OCI-LY1 (cell line): Measurements from ENCODE around the gene CMIP.

Experiments
- H2AFZ ChIP-seq: fragments of 200-600 bp; sonication (generic), shearing (Covaris generic); 2 replicates; pipeline ENCODE4 v1.6.0; 2014; ENCODE audit warnings: antibody characterized with exemption, mild to moderate bottlenecking, low read length
- H3F3A ChIP-seq: fragments of 200-600 bp; sonication (generic), shearing (Covaris generic); 2 replicates; pipeline ENCODE4 v1.6.0; 2014; ENCODE audit warnings: mild to moderate bottlenecking, antibody characterized with exemption, low read length, moderate library complexity; ENCODE audit not compliant: insufficient read depth
- H3K27ac ChIP-seq: fragments of 200-600 bp; sonication (generic); 2 replicates; pipeline ENCODE4 v1.5.1; 2014; ENCODE audit warnings: low read length, mixed run types, mild to moderate bottlenecking, low read depth; ENCODE audit not compliant: poor library complexity, severe bottlenecking
- H3K27me3 ChIP-seq: fragments of 200-600 bp; sonication (generic); 2 replicates; pipeline ENCODE4 v1.6.0; 2014; ENCODE audit warnings: antibody characterized with exemption, mild to moderate bottlenecking, low read length, moderate library complexity; ENCODE audit not compliant: insufficient read depth
- H3K36me3 ChIP-seq: fragments of 200-600 bp; sonication (generic); 2 replicates; pipeline ENCODE4 v1.6.1; 2014; ENCODE audit warnings: mild to moderate bottlenecking, antibody characterized with exemption, low read length, moderate library complexity, mixed read lengths; ENCODE audit not compliant: insufficient read depth
- H3K4me1 ChIP-seq: fragments of 200-600 bp; sonication (generic); 2 replicates; pipeline ENCODE4 v1.5.1; 2014; ENCODE audit warnings: mild to moderate bottlenecking, low read length, moderate library complexity; ENCODE audit not compliant: insufficient read depth, severe bottlenecking
- H3K4me2 ChIP-seq: fragments of 200-600 bp; sonication (generic), shearing (Covaris generic); 2 replicates; pipeline ENCODE4 v1.6.1; 2014; ENCODE audit warnings: low read length
- H3K4me3 ChIP-seq: fragments of 200-600 bp; sonication (generic); 2 replicates; pipeline ENCODE4 v1.5.1; 2014; ENCODE audit warnings: low read length, low read depth, mild to moderate bottlenecking, mixed read lengths; ENCODE audit not compliant: poor library complexity, severe bottlenecking
- H3K79me2 ChIP-seq: fragments of 200-600 bp; shearing (Covaris generic); 2 replicates; pipeline ENCODE4 v1.6.1; 2016; ENCODE audit warnings: mixed run types, low read length, mixed read lengths; ENCODE audit not compliant: insufficient read depth
- H3K9ac ChIP-seq: fragments of 200-600 bp; sonication (generic), shearing (Covaris generic); 2 replicates; pipeline ENCODE4 v1.6.1; 2014; ENCODE audit warnings: mild to moderate bottlenecking, low read length, mixed read lengths
- H3K9me2 ChIP-seq: fragments of 200-600 bp; sonication (generic), shearing (Covaris generic); 2 replicates; pipeline ENCODE4 v1.6.1; 2014; ENCODE audit warnings: low read depth, mild to moderate bottlenecking, low read length, mixed read lengths
- H3K9me3 ChIP-seq: fragments of 200-600 bp; shearing (Covaris generic); 2 replicates; pipeline ENCODE4 v1.6.1; 2014; ENCODE audit warnings: low read length, mixed read lengths
- H4K20me1 ChIP-seq: fragments of 200-600 bp; sonication (generic), shearing (Covaris generic); 2 replicates; pipeline ENCODE4 v1.6.0; 2016; ENCODE audit warnings: mild to moderate bottlenecking, low read length; ENCODE audit not compliant: insufficient read depth
- CTCF ChIP-seq: fragments of 200-600 bp; sonication (generic), shearing (Covaris generic); IDR thresholded peaks from 2 replicates; pipeline ENCODE4 v1.5.1; 2017; ENCODE audit warnings: mild to moderate bottlenecking, antibody characterized with exemption, low read length, moderate library complexity, mixed read lengths
- EZH2 ChIP-seq: fragments of 200-600 bp; sonication (generic), shearing (Covaris generic); IDR thresholded peaks from 2 replicates; pipeline ENCODE4 v1.8.0; 2017; ENCODE audit warnings: borderline replicate concordance, mixed run types, mild to moderate bottlenecking, antibody characterized with exemption, low read length, moderate library complexity, mixed read lengths

CMIP gene

GRCh38 chr16:81550432-81550808, 105.8 kb downstream of the CMIP start:
- no peaks in the 10 kb centered on the region for H4K20me1 ChIP-seq
- peaks cover 15% of the 10 kb centered on the region for H3K4me1 ChIP-seq
- no peak overlapping the region for H2AFZ ChIP-seq
- no peaks in the 10 kb centered on the region for H3K9me3 ChIP-seq
- H3K27me3 ChIP-seq: no peaks in the 10 kb centered on the region
- H3K27ac ChIP-seq: no peak overlapping the region
- H3K4me3 ChIP-seq: no peak overlapping the region
- H3K36me3 ChIP-seq: no peaks in the 10 kb centered on the region
- H3K79me2 ChIP-seq: no peaks in the 10 kb centered on the region
- H3K4me2 ChIP-seq: no peak overlapping the region
- H3K9ac ChIP-seq: no peak overlapping the region
- no peaks in the 10 kb centered on the region for H3K9me2 ChIP-seq
- TF ChIP-seq EZH2 (no peak), CTCF (no peak)
- H3F3A ChIP-seq: no peaks in the 10 kb centered on the region

- Histone ChIP-seq H3K79me2 (no peaks in the 10 kb centered on the region), H3K27ac (no peak overlapping the region), H3K4me2 (no peak overlapping the region)
Measured at GRCh38 chr16:81551151-81551808, 106.7 kb downstream of the CMIP start.

GRCh38 chr16:81551821-81552304, 107.3 kb downstream of the CMIP start:
- H4K20me1 ChIP-seq: no peaks in the 10 kb centered on the region
- TF ChIP-seq EZH2 (no peak), CTCF (no peak)

More at GRCh38 chr16:81551151-81551808, 106.7 kb downstream of the CMIP start:
- Histone ChIP-seq H3K4me3 (no peak overlapping the region), H3K36me3 (no peaks in the 10 kb centered on the region), H3K27me3 (no peaks in the 10 kb centered on the region), H3F3A (no peaks in the 10 kb centered on the region), H3K9ac (no peak overlapping the region), H3K4me1 (peaks cover 15% of the 10 kb centered on the region), H4K20me1 (no peaks in the 10 kb centered on the region), H3K9me2 (no peaks in the 10 kb centered on the region), H3K9me3 (no peaks in the 10 kb centered on the region), H2AFZ (no peak overlapping the region)
- no peak for TF ChIP-seq CTCF
- no peak for TF ChIP-seq EZH2

More at GRCh38 chr16:81551821-81552304, 107.3 kb downstream of the CMIP start:
- H3K9me3 ChIP-seq: no peaks in the 10 kb centered on the region
- no peak overlapping the region for H3K9ac ChIP-seq
- H3K4me2 ChIP-seq: no peak overlapping the region
- H3K27me3 ChIP-seq: no peaks in the 10 kb centered on the region
- H3F3A ChIP-seq: no peaks in the 10 kb centered on the region
- no peak overlapping the region for H2AFZ ChIP-seq
- peaks cover 15% of the 10 kb centered on the region for H3K4me1 ChIP-seq
- H3K79me2 ChIP-seq: peaks cover 3% of the 10 kb centered on the region; the same call in 1 of the 2 replicates
- 0 out of 2 replicates have a peak, but pooled peaks cover 5% of the 10 kb centered on the region for H3K36me3 ChIP-seq
- H3K27ac ChIP-seq: no peak overlapping the region
- H3K9me2 ChIP-seq: no peaks in the 10 kb centered on the region
- H3K4me3 ChIP-seq: no peak overlapping the region
